CD1c-positive myeloid dendritic cell (primary cell): ENCODE measurements around the gene TIPRL.
A peak's percentile ranks its signal among the peaks of the same experiment; 100 is the strongest.

ENCODE experiments used
- DNase-seq: peaks from one replicate; pipeline ENCODE4 v3.0.0-alpha.2; 2016; ENCODE audit errors: extremely low spot score

TIPRL gene

DNA sequence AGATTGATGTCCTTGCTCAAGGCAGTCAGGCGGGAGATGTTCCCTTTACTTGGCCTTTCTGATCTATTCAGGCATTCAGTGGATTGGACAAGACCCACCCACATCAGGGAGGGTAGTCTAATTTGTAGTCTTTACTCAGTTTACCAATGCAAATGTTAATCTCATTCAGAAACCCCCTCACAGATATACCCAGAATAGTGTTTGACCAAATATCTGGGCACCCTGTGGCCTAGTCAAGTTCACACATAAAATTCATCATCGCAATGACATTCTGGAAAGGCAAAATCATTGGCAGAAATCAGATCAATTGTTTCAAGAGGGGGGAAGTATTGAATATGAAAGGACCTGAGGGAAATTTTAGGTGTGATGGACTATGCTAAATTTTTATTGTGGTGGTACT, 34.6 kb downstream of the TIPRL start:
- no peak for DNase-seq

DNA sequence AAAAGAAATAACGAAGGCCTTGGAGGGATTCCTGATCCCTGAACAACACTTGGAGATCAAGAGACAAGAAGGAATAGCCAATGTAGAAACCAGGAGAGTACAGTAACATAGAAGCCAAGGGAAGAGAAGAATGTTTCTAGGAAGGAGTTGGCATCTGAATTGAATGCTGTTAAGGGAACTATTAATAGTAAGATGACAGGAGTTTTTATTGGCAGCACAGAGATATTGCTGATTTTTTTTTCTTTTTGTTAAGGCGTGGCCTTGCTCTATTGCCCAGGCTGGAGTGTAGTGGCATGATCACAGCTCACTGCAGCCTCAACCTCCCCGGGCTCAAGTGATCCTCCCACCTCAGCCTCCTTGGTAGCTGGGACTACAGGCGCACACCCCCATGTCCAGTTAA, 37.4 kb downstream of the TIPRL start:
- no peak for DNase-seq

DNA sequence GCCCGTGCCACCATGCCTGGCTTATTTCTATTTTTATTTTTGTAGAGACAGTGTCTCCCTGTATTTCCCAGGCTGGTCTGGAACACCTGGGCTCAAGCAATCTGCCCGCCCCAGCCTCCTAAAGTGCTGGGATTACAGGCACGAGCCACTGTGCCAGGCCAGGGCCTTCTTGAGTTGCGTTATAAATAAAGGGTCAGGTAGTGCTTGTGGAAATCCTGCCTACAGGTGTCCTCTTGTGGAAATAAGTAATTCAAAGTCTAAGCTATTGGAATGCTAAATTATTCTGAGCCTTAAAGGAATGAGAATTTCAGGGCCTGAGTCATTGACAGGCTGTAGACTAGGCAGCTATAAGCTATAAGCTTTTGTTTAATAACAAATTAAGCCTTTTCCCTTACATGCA, 38.9 kb downstream of the TIPRL start:
- no peak for DNase-seq

DNA sequence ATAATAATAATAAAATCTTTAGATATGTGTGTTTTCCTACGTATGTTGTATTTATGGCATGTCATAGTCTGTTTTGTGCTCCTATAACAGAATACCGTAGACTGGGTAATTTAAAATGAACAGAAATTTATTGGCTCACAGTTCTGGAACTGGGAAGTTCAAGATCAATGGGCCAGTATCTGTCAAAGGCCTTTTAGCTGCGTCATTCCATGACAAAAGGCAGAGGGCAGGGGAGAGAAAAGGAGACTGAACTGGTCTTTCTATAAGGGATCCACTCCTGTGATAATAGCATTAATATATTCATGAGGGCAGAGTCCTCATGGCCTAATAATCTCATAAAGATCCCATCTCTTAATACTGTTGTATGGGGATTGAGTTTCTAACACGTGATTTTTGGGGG, 39.9 kb downstream of the TIPRL start:
- no peak for DNase-seq

DNA sequence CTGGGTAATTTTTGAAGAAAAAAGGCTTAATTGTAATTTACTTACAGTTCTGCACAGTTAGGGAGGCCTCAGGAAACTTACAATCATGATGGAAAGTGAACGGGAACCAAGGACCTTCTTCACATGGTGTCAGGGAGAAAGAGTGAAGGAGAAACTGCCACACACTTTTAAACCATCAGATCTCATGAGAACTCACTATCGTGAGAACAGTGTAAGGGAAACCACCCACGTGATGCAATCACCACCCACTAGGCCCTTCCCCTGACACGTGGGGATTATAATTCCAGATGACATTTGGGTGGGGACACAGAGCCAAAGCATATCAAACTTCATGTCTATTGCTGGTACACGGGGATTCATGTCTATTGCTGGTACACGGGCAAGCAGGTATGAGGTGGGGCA, 41.7 kb downstream of the TIPRL start:
- peak; percentile 12 for DNase-seq

DNA sequence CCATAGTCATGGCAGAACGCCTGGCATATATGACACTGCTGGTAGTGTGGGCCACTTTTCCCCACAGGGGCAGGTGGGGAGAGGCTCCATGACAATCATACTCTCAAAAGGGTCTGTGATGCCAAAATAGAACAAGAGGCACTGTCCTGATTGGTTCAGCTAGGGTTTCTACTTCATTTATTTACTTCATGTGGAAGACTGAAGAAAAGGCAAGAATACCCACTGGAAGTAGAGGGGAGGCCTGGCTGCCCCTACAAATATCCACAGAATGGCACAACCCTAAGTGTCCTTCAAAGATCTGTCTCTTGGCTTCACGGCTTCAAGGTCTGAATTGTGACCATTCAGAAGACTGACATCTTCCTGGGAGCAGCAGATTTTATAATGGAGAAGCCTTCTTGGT, 42.5 kb downstream of the TIPRL start:
- no peak for DNase-seq

DNA sequence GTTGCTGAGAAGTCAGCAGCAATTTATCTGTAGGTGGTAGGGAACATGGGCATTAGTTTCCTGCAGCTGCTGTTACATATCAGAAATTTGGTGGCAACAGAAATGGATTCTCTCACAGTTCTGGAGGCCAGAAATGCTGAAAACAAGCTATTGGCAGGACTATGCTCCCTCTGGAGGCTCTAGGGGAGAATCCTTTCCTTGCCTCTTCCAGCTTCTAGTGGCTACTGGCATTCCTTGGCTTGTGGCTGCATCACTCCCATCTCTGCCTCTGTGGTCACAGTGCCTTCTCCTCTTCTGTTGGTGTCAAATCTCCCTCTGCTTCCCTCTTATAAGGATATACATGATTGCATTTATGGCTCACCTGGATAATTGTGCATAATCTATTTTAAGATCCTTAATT, 44.5 kb downstream of the TIPRL start:
- DNase-seq, result no peak

DNA sequence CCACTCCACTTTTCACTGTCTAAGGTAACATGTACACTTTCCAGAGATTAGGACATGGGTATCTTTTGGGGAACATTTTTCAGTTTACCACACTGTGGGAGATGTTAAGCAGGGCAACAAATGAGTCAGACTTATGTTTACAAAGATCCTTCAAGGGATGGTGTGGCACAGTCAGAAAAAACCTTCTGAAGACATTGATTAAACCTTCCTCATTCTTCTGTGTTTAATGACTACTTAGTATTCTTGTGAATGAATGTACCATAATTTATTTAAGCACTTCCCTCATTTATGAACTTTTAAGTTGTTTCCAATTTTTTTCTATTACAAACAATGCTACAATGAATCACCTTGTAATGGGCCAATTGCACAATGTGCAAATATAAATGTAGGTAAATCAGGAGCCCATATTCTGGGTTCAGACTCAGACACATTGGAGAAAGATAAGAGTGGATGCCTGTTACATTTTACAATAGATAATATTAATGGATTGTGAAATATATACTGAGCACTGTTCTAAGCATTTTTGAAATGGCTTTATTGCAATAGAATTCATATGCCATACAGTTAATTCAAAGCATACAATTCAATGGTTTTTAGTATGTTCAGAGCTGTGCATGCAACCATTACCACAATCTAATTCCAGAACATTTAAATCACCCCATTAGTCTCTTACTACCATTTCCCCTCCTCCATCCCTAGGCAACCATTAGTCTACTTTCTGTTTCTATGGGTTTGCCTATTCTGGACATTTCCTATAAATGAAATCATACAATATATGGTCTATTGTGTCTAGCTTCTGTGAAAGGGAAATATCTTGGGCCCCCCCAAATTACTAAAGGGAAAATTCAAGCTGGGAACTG, 45.1 kb downstream of the TIPRL start:
- peak; percentile 35 for DNase-seq

DNA sequence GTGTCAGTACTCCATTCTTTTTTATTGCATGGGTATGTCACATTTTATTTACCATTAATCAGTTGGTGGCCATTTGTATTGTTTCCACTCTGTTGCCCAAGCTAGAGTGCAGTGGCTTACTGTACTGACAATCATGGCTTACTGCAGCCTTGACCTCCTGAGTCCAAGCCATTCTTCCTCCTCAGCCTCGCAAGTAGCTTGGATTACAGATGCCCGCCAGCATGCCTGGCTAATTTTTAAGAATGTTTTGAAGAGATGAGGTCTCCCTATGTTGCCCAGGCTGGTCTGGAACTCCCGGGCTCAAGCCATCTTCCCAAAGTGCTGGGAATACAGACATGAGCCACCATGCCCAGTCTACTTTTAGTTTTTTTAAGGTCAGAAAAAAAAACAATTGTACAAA, 46.2 kb downstream of the TIPRL start:
- no peak for DNase-seq

DNA sequence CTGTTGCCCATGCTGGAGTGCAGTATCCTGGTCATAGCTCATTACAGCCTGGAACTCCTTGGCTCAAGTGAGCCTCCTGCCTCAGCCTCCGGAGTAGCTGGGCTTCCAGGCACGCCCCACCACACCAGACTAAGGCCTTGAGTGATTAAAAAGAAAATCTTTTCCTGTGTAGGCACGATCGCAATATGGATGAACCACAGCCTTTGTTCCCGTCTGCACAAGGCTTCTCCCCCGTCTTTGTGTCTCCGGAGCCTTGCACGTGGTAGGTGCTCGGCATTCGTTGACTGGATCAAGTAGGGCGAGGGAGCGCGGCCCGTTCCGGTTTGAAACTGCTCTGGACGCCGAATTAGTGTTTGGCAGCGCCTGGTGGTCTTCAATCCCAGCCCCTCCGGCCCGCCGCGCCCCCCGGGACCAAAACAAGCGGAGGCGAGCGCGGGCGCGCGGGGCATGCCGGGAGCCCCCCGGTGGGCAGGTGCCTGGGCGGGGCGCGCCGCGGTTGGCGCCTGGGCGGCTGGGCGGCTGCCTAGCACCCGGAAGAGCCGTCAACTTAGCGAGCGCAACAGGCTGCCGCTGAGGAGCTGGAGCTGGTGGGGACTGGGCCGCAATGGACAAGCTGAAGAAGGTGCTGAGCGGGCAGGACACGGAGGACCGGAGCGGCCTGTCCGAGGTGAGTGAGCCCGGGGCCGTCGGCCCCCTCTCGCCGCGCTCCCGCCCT, 46.9 kb downstream of the TIPRL start, which contains the start of gene SFT2D2:
Gene SFT2D2, plus strand, starts transcription at position 529 of the 715 bp plus-strand sequence. Its CDS starts 76 bp downstream, at position 605.
- peak; percentile 85 for DNase-seq

DNA sequence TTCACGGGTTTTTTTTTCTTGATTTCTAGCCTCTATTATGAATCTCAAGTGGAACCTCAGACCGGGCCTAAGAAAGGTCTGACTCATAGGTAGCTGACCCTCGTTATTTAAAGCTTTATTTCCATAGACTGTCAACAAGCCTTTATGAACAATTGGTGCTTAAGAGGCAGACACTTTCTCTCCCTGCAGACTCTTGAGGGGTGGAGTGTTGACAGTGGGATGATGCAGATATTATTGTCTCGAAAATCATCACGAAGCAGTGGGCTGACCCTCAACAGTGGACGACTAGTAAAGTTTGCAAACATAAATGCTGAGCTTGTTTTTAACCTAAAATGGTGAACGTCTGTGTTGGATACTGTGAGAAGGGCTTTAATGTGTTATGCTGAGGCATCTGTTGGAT, 48.9 kb downstream of the TIPRL start:
- no peak for DNase-seq

DNA sequence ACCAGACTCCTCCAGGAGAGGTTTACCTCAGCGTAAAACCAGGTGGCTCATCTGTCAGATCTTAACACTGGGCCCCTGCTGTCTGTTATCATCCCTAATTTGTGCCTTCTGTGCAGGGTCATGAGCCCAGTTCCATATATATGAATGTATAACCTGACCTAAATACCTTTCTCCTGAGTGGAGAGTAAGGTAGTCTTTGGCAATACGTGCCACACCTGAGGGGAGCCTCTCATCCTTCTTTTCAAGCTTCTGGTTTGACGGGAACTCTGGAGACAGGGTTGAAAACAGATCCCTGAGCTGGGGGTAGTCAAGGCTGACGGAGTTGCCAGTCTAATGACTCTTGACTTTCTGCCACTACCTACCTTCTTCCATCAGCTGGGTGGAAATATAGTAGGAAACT, 51.1 kb downstream of the TIPRL start:
- no peak for DNase-seq

DNA sequence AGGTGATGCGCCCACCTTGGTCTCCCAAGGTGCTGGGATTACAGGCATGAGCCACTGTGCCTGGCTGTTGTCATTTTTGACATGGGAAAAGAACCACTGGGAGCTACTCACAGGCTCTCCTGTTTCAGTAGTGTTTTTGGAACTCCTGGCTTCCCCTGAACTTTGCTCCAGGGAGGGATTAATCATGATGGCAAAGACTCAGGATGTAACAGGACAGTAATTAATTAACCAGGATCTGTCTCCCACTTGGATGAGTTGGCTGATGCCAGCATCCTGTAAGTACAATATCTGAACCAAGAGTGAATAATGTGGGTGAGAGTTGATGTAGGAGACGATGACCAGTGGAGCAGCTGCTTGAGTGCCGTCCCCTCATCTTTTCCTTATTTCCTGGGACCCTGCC, 51.9 kb downstream of the TIPRL start:
- DNase-seq, result no peak

DNA sequence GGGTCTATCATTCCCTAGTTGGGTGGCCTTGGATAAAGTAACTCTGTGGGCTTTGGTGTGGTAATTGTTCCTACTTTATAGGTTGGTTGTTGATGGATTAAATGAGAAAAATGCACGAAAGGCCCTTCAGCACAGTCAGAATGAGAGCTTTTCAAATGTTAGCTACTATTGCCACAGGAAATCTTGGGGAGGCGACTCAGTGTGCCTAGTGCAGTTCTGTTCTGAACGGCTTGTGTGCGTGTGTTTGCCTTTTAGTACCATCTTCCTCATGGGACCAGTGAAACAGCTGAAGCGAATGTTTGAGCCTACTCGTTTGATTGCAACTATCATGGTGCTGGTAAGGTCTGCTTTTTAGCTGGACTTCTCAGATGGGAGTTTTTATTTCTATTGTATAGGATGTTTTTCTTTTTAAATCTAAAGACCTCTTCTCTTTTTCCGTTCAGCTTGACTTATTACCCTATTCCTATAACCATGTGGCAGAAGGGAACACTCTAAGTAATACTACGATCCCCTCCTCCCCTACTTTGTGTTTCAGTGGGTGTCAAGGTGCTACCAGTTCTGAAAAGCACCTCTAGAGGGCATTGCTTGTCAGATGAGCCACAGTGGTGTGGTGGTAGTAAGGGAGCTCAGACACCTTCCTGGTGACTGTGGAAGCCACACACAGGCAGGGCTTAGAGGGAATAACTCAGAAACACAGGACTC, 56.2 kb downstream of the TIPRL start:
- DNase-seq, result peak; percentile 30

DNA sequence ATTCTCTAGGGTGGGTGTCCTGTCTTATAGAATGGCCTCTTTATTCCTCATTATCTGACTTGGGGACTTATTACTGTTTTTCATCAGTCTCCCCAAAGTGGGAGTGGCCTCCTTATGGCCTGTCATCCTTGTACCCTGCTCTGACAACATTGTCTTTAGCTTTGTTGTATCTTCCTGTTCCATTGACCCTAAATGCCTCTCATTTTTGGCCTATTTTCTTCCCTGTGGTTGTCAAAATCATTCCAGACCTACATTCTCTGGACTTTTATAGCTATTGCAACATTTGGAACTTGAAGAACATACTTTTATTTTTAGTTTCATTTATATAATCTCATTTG, 56.8 kb downstream of the TIPRL start:
- no peak for DNase-seq

DNA sequence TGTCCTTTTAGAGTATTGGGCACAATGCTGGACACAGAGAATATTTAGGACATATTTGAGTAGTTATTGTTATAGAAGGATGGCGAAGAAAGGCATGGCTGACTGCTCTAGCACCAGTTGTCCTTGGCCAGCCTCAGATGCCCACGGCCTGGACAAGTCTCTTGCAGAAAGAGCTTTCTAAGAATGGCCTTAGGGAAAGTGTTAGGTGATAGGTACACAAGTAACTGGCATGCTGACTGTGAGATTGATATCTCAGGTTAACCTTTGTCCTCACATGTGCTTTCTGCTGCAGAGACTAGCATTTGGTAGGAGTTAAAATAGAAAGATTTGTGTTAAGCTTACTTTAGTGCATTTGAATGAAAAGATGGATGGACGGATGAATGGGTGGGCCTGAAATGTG, 57.2 kb downstream of the TIPRL start:
- DNase-seq, result no peak

DNA sequence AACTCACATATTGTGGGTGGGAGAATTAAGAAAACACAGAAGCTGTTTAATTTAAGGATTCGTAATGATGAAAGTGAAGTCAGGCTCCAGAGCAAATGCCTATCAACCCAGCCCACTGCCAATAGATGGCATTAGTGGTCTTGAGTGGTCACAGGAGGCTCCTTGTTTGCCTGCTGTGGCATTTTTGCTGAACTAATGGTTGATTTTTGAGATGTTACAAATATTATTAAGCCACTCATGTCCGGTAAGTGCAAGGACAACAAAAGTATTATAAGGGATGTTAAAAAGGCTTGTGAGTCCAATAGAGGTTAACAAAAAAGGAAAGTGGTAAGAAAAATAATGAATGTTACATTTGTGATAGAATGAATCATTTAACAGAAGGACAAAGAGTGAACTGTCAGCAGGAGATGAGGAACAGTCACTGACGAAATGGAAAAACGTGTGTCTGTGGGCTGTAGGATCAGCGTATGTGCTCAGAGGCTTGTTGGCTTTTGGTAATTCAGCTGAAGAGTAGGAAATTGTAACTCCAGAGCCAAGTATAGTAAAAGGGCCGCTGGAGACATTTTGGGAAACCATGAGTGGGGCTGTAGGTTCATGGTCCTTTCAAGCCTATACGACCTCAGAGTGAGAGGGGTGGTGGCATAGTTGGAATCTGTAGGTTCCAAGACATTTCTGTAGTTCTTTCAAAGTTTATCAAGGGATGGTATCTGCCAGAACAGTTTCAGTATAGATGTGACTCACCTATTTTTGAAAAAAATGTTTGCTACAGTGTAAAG, 58.3 kb downstream of the TIPRL start:
- no peak for DNase-seq

DNA sequence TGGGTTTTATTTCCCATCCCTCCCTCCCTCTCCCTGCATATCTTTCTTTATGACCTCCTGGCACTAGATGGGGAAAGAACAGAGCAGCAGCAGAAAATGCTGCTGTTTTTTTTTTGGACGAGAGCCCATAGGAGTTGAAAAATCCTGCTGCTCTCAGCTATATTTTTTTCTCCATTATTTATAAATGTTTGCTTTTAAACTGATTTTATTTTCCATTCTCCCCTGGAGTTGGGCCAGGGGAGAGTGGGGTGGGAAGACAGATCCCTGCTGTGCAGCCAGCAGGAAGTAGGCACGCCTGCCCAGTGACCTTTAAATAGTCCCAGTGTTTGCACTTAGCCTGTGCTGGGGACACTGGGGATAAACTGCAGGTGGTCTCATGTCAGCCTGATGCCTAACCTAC, 64.4 kb downstream of the TIPRL start:
- DNase-seq, result no peak

DNA sequence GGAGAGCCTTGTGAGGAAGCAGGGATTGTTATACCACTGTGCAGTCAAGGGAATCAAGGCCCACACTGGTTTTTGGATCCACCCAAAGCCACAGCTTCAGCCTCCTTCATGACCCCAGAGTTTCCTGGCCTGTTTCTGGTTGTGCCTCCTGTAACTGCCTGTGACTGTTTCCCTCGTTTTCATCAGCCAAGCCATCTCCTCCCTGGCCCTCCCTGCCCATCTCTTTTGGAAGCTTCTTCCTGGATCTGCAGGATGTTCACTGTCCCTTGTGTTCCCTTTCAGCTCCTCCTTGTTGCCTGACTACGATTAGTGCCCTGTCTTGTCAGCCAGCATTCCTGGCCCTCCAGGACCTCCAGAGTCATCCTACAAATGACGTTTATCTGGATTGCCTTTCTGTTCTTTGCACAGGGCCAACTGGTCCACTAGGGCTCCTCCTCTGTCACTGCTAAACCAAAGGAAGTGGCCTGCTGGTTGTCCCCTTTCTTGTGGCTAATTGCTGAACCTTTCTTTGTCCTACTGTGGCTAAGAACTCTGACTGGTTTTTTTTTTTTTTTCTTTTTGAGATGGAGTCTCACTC, 65.0 kb downstream of the TIPRL start:
- DNase-seq, result no peak

DNA sequence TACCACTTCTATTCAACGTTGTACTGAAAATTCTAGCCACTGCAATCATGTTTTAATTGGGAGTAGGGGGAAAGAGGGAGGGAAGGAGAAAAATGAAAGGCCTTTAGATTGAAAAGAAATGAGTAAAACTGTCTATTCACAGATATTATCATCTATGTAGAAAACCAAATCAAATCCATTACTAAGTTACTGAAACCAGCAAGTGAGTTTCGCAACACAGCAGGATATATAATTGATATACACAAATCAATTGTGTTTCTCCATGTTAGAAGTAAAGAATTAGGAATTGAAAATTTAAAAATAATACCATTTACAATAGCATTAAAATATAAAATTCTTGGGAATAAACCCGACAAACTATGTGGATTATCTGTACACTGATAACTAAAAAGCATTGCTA, 66.3 kb downstream of the TIPRL start:
- no peak for DNase-seq

DNA sequence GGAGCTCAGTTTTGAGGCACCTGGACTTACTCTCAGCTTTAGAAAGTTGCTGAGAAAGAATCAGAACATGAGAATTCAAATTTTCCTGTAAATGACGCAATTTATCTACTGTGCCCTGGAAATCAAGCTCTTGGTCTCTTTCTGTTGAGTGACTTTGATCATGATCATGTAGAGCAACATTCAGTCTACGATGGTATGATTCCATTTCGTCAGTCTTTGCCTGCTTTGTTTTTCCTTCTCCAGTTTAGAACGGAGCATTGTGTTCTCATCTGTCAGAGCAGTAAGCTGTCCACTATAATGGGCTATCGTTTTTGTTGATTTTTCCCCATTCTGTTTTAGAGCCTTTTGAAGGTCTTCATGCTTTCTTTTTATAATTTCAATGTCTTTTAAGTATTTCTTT, 67.7 kb downstream of the TIPRL start:
- DNase-seq, result no peak
